CD14-positive monocyte (primary cell): ENCODE measurements around the gene RFC3. TPM values are rescaled to one million over a fixed set of nuclear protein-coding genes. Genes with fewer than 3 reads are reported as not detected.
"Not testable (repeated sequence)": the region's sequence is repeated elsewhere in the genome, so short reads cannot be mapped to it uniquely, and the experiment has no call there.

Experiments used
- DNase-seq, 3 donors: peaks; one replicate each; pipeline ENCODE4 v3.0.0-alpha.2; 2011 to 2022
- H2AFZ ChIP-seq: 2 replicates; pipeline ENCODE4 v1.6.0; 2012; ENCODE audit warnings: mild to moderate bottlenecking, low read depth, low read length, inconsistent platforms; ENCODE audit not compliant: insufficient read depth, poor library complexity, severe bottlenecking
- H3K27ac ChIP-seq, 2 donors: 1 replicate in 1 of 2; 2 replicates in 1 of 2; pipeline ENCODE4 v1.5.1; 2012 to 2013; ENCODE audit warnings: low read length in 2 of 2, control low read depth in 1 of 2, inconsistent platforms in 1 of 2, low read depth in 1 of 2, mild to moderate bottlenecking in 1 of 2
- H3K27me3 ChIP-seq, 2 donors: one replicate each; pipeline versions ENCODE4 v1.6.0 to v1.6.1; 2011 to 2013; ENCODE audit warnings: low read length in 2 of 2; ENCODE audit not compliant: control insufficient read depth in 2 of 2, insufficient read depth in 2 of 2
- H3K36me3 ChIP-seq, 2 donors: replicated peaks in 1 of 2; 1 replicate in 1 of 2; 2 replicates in 1 of 2; pipeline versions ENCODE4 v1.5.1 to v1.6.1; 2012 to 2013; ENCODE audit warnings: low read length in 2 of 2, control low read depth in 1 of 2, inconsistent platforms in 1 of 2, mild to moderate bottlenecking in 1 of 2; ENCODE audit not compliant: insufficient read depth in 2 of 2, control insufficient read depth in 1 of 2
- H3K4me1 ChIP-seq, 2 donors: 1 replicate in 1 of 2; 2 replicates in 1 of 2; pipeline versions ENCODE4 v1.5.1 to v1.6.1; 2012 to 2013; ENCODE audit warnings: low read length in 2 of 2, control low read depth in 1 of 2, inconsistent platforms in 1 of 2, mild to moderate bottlenecking in 1 of 2, moderate library complexity in 1 of 2; ENCODE audit not compliant: insufficient read depth in 2 of 2, control insufficient read depth in 1 of 2
- H3K4me2 ChIP-seq: replicated peaks from 2 replicates; pipeline ENCODE3; 2012; ENCODE audit warnings: low read length, moderate library complexity, mild to moderate bottlenecking; ENCODE audit not compliant: poor library complexity, severe bottlenecking; ENCODE audit errors: extremely low read depth
- H3K4me3 ChIP-seq, 3 experiments: fragments of 200-600 bp in 1 of 3; sonication (generic) in 1 of 3; replicated peaks in 1 of 3; 1 replicate in 2 of 3; 2 replicates in 1 of 3; pipeline ENCODE4 v1.5.1; 2011 to 2013; ENCODE audit warnings: low read length in 3 of 3, mild to moderate bottlenecking in 3 of 3, control low read depth in 2 of 3, low read depth in 2 of 3, inconsistent platforms in 1 of 3, moderate library complexity in 1 of 3
- H3K79me2 ChIP-seq: 2 replicates; pipeline ENCODE4 v1.6.0; 2012; ENCODE audit warnings: mild to moderate bottlenecking, control low read depth, inconsistent platforms, low read length, moderate library complexity; ENCODE audit not compliant: insufficient read depth
- H3K9ac ChIP-seq: 2 replicates; pipeline ENCODE4 v1.6.0; 2017; ENCODE audit warnings: low read length, mild to moderate bottlenecking; ENCODE audit not compliant: insufficient read depth, poor library complexity, severe bottlenecking
- H3K9me3 ChIP-seq, 2 donors: replicated peaks in 1 of 2; 1 replicate in 1 of 2; 2 replicates in 1 of 2; pipeline versions ENCODE4 v1.5.1 to v1.6.1; 2012 to 2013; ENCODE audit warnings: low read length in 2 of 2, control low read depth in 1 of 2; ENCODE audit not compliant: control insufficient read depth in 1 of 2, insufficient read depth in 1 of 2
- H4K20me1 ChIP-seq: 2 replicates; pipeline ENCODE4 v1.6.0; 2012; ENCODE audit warnings: mild to moderate bottlenecking, low read length, control low read depth, moderate library complexity; ENCODE audit not compliant: insufficient read depth
- H3K27ac Mint-ChIP-seq, 7 donors: one replicate each; pipeline ENCODE4 v1.8.0; 2020; ENCODE audit warnings: mild to moderate bottlenecking in 7 of 7, mixed read lengths in 7 of 7, moderate library complexity in 6 of 7, inconsistent platforms in 2 of 7
- H3K27me3 Mint-ChIP-seq, 3 donors: one replicate each; pipeline ENCODE4 v1.8.0; 2021 to 2022; ENCODE audit warnings: low read depth in 3 of 3, mild to moderate bottlenecking in 3 of 3, mixed read lengths in 3 of 3, moderate library complexity in 3 of 3, inconsistent platforms in 1 of 3
- H3K36me3 Mint-ChIP-seq, 2 donors: one replicate each; pipeline ENCODE4 v1.8.0; 2020; ENCODE audit warnings: mixed read lengths in 2 of 2, inconsistent platforms in 1 of 2, mild to moderate bottlenecking in 1 of 2
- H3K4me1 Mint-ChIP-seq: one replicate; pipeline ENCODE4 v1.8.0; 2020; ENCODE audit warnings: mild to moderate bottlenecking, mixed read lengths
- H3K4me3 Mint-ChIP-seq, 2 donors: one replicate each; pipeline ENCODE4 v1.8.0; 2020; ENCODE audit warnings: mild to moderate bottlenecking in 2 of 2, mixed read lengths in 2 of 2, moderate library complexity in 1 of 2
- H3K9me3 Mint-ChIP-seq, 7 donors: one replicate each; pipeline ENCODE4 v1.8.0; 2020 to 2022; ENCODE audit warnings: mixed read lengths in 7 of 7, mild to moderate bottlenecking in 6 of 7, moderate library complexity in 6 of 7, inconsistent platforms in 2 of 7
- CTCF ChIP-seq: fragments of 200-600 bp; IDR thresholded peaks from one replicate; pipeline ENCODE4 v1.8.0; 2022; ENCODE audit warnings: antibody characterized with exemption, mild to moderate bottlenecking
- WGBS: methylation state at CpG from one replicate; pipeline ENCODE4 v1.1.5; 2013; ENCODE audit warnings: missing lambda C conversion rate; ENCODE audit not compliant: insufficient coverage; 5-methylcytosine and 5-hydroxymethylcytosine counted together
- intact Hi-C, 2 donors: fragments of 100-400 bp; cut with micrococcal nuclease; formaldehyde crosslinking; loops; one replicate each; pipeline versions ENCODE4 v1.15.0 to v1.15.1; 2023
- polyA plus RNA-seq, 3 donors: library from polyadenylated mRNA; depleted of rRNA in 1 of 3; unstranded in 2 of 3; stranded (reverse) in 1 of 3; fragments of 300-500 nt in 2 of 3; fragments of >200 nt in 1 of 3; fragmentation: Illumina TruSeq in 2 of 3; gene quantifications; 1 replicate in 2 of 3; 2 replicates in 1 of 3; pipeline ENCODE4 v1.2.3, GENCODE V29; 2012 to 2021

Gene RFC3
- polyA plus RNA-seq, 3 donors = 2.5 to 5.3 (median 4.1) TPM

DNA sequence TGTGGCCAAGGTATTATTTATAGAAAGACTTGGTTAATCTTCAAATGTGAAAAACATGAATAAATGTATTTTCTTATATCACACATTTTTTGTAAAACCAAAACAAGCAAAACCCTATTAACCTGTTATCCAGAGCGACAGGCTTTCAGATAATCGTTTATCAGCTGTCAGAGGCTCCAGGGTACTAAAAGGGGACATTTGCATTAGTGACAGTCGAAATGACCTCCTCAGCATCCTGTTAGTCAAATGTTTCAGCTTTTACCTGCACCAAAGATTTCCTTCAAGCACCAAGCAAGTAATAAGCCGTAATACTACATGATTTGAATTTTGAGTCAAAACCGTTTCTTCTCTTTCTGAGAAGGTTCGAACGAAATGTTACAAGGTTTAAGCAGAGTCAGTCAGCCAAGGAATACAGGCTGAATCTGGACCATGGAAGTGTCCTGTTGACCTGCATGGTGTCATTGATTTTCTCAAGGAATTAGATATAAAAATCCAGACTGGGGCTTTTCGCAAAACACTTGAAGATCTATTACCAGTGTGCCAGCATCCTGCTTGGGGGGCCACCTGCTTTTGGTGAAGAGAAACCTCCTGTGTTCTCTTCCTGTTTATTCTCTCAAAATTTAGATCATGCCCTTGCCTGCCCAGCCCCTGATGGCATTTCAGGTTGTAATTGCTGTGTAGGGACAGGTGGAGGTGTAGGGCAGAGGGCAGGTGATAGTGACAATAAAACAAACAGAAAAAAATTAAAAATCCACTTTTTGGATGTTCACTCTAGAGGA, 11.3 kb upstream of the RFC3 start:
- H3K4me3 ChIP-seq = no peak overlapping the region
- H3K9me3 Mint-ChIP-seq = no peaks in the 10 kb centered on the region
- H3K27ac ChIP-seq = no peak overlapping the region
- no peak for TF ChIP-seq CTCF
- H3K4me3 Mint-ChIP-seq = no peak overlapping the region
- H3K4me2 ChIP-seq = no peak overlapping the region
- intact Hi-C loops = no loop called here
- no peak overlapping the region for H3K9ac ChIP-seq
- no peaks in the 10 kb centered on the region for H3K36me3 Mint-ChIP-seq
- no peak overlapping the region for H2AFZ ChIP-seq
- no peaks in the 10 kb centered on the region for H3K4me1 ChIP-seq
- no peaks in the 10 kb centered on the region for H4K20me1 ChIP-seq
- peaks cover 6 to 25% (median 13%) of the 10 kb centered on the region in 3 donors for H3K27me3 Mint-ChIP-seq
- H3K27me3 ChIP-seq = peaks cover 14 to 15% of the 10 kb centered on the region in 2 donors
- H3K4me1 Mint-ChIP-seq = no peaks in the 10 kb centered on the region
- WGBS = 90% methylated on average over 7 of the region's 8 CpGs
- H3K9me3 ChIP-seq = no peaks in the 10 kb centered on the region
- no peaks in the 10 kb centered on the region for H3K36me3 ChIP-seq
- no peak overlapping the region for H3K27ac Mint-ChIP-seq
- H3K79me2 ChIP-seq = no peaks in the 10 kb centered on the region
- DNase-seq = no peak

DNA sequence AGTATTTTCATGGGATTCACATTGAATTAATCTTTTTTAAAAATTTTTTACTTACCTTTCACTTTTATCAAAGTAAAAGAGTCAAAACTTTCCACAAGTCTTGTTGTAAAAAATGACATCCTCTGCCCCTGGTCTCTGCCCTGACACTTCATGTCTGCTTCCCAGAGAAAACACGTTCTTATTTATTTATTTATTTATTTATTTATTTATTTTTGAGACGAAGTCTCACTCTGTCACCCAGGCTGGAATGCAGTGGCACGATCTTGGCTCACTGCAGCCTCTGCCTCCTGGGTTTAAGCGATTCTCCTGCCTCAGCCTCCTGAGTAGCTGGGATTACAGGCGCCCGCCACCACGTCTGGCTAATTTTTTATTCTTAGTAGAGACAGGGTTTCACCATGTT, 5.1 kb upstream of the RFC3 start:
- not testable (repeated sequence) for H3K9me3 ChIP-seq, H3K4me3 ChIP-seq, H4K20me1 ChIP-seq, H2AFZ ChIP-seq, H3K4me1 ChIP-seq, H3K4me2 ChIP-seq, H3K79me2 ChIP-seq, DNase-seq, H3K9me3 Mint-ChIP-seq, H3K4me3 Mint-ChIP-seq, H3K27ac ChIP-seq, H3K4me1 Mint-ChIP-seq, H3K27ac Mint-ChIP-seq, H3K36me3 ChIP-seq, H3K9ac ChIP-seq, H3K36me3 Mint-ChIP-seq
- 96% methylated on average over 3 of the region's 7 CpGs for WGBS
- peaks cover 8 to 11% of the 10 kb centered on the region in 2 donors for H3K27me3 ChIP-seq
- H3K27me3 Mint-ChIP-seq = peaks cover 7 to 17% (median 12%) of the 10 kb centered on the region in 3 donors
- intact Hi-C loops = loop anchor here in 1 of 2 donors (10.0 kb wide), 1 partner anchor 268 kb away; no protein-coding TSS in a partner anchor
